AG04450 (cell line): Measurements from ENCODE around the gene DOK1. TPM values are rescaled to one million over a fixed set of nuclear protein-coding genes. Genes with fewer than 3 reads are reported as not detected.

Source experiments
- CTCF ChIA-PET: fragments of 300-600, 350-600 bp; formaldehyde crosslinking; extraction: SDS; loops from one replicate; lab custom pipeline; 2022; ENCODE audit warnings: antibody characterized with exemption, inconsistent platforms; lab: Charles Lee
- POLR2A ChIA-PET: fragments of 350-600 bp; formaldehyde crosslinking; extraction: SDS; loops from one replicate; lab custom pipeline; 2021; ENCODE audit warnings: antibody characterized with exemption, inconsistent platforms; lab: Yijun Ruan, JAX
- DNase-seq: peaks from one replicate; pipeline ENCODE4 v3.0.0-alpha.2; 2011; ENCODE audit warnings: low read depth, low spot score
- H3K27ac ChIP-seq: one replicate; pipeline ENCODE4 v1.5.1; 2012; ENCODE audit warnings: low read depth, low read length, control low read depth
- H3K27me3 ChIP-seq: one replicate; pipeline ENCODE4 v1.6.0; 2012; ENCODE audit warnings: low read length; ENCODE audit not compliant: control insufficient read depth, insufficient read depth
- H3K4me3 ChIP-seq: 2 replicates; pipeline ENCODE4 v1.5.1; 2011; ENCODE audit warnings: mild to moderate bottlenecking, low read depth, low read length, control low read depth
- H3K9me3 ChIP-seq: 2 replicates; pipeline ENCODE4 v1.5.1; 2012; ENCODE audit warnings: low read length; ENCODE audit not compliant: control insufficient read depth, insufficient read depth
- CTCF ChIP-seq: IDR thresholded peaks from 2 replicates; pipeline ENCODE4 v1.5.1; 2011; ENCODE audit warnings: low read depth, low read length, control low read depth, inconsistent platforms
- polyA plus RNA-seq: library from polyadenylated mRNA; depleted of rRNA; stranded (reverse); fragments of >200 nt; gene quantifications from 2 replicates; pipeline ENCODE4 v1.2.3, GENCODE V29; 2011

DOK1 gene
- polyA plus RNA-seq, 1 experiment: 16.8 TPM

GRCh38 chr2:74548285-74548899, 6.1 kb upstream of the DOK1 start:
- Histone ChIP-seq H3K4me3 (peak overlapping the region; percentile 60), H3K27ac (no peak overlapping the region), H3K27me3 (no peaks in the 10 kb centered on the region), H3K9me3 (peaks cover 6% of the 10 kb centered on the region; the same call in 1 of the 2 replicates)
- no peak for TF ChIP-seq CTCF
- POLR2A ChIA-PET: no interaction called here
- CTCF ChIA-PET: no interaction called here
- no peak for DNase-seq

- Histone ChIP-seq H3K9me3 (peaks cover 6% of the 10 kb centered on the region; the same call in 1 of the 2 replicates), H3K27me3 (no peaks in the 10 kb centered on the region), H3K4me3 (peak overlapping the region; percentile 60), H3K27ac (no peak overlapping the region)
- no peak for DNase-seq
- ChIA-PET CTCF (interaction anchor here (1.3 kb wide), 1 partner anchor 37 kb away, joined by 4 read pairs; no protein-coding TSS in a partner anchor), POLR2A (no interaction called here)
- TF ChIP-seq CTCF: no peak
Measured at GRCh38 chr2:74548900-74549826, 5.4 kb upstream of the DOK1 start.

- CTCF ChIA-PET: interaction anchor here (1.3 to 1.6 kb wide), 2 partner anchors 36 to 37 kb away, joined by 4 to 7 read pairs; no protein-coding TSS in a partner anchor
- H3K4me3 ChIP-seq: no peak overlapping the region
- no peak for TF ChIP-seq CTCF
- no peak overlapping the region for H3K27ac ChIP-seq
- H3K9me3 ChIP-seq: peaks cover 6% of the 10 kb centered on the region; the same call in 1 of the 2 replicates
- DNase-seq: no peak
- H3K27me3 ChIP-seq: no peaks in the 10 kb centered on the region
- POLR2A ChIA-PET: no interaction called here
Measured at GRCh38 chr2:74550231-74550630, 4.3 kb upstream of the DOK1 start.

GRCh38 chr2:74551530-74551929, 3.0 kb upstream of the DOK1 start:
- DNase-seq: no peak
- H3K27me3 ChIP-seq: no peaks in the 10 kb centered on the region
- POLR2A ChIA-PET: no interaction called here
- H3K4me3 ChIP-seq: no peak overlapping the region
- CTCF ChIA-PET: no interaction called here
- H3K27ac ChIP-seq: no peak overlapping the region
- no peak for TF ChIP-seq CTCF
- peaks cover 6% of the 10 kb centered on the region; the same call in 1 of the 2 replicates for H3K9me3 ChIP-seq
